KMS-11 (cell line): ENCODE data around the gene HLA-DPA1.

Source experiments
- H2AFZ ChIP-seq: fragments of 200-600 bp; sonication (generic); 2 replicates; pipeline ENCODE4 v1.6.1; 2016; ENCODE audit warnings: antibody characterized with exemption, mixed run types, low read depth
- H3K27ac ChIP-seq: fragments of 200-600 bp; sonication (generic); 2 replicates; pipeline ENCODE4 v1.6.1; 2016; ENCODE audit warnings: mild to moderate bottlenecking, mixed run types
- H3K27me3 ChIP-seq: fragments of 200-600 bp; sonication (generic); 2 replicates; pipeline ENCODE4 v1.6.1; 2017; ENCODE audit warnings: mild to moderate bottlenecking, low read depth, mixed run types, moderate library complexity; ENCODE audit not compliant: insufficient read depth
- H3K36me3 ChIP-seq: fragments of 200-600 bp; sonication (generic); 2 replicates; pipeline ENCODE4 v1.6.1; 2017; ENCODE audit warnings: mild to moderate bottlenecking, mixed run types; ENCODE audit not compliant: insufficient read depth
- H3K4me1 ChIP-seq: fragments of 200-600 bp; sonication (generic); 2 replicates; pipeline ENCODE4 v1.6.1; 2016; ENCODE audit warnings: mild to moderate bottlenecking, low read depth, mixed run types; ENCODE audit not compliant: poor library complexity, severe bottlenecking
- H3K4me2 ChIP-seq: fragments of 200-600 bp; sonication (generic); 2 replicates; pipeline ENCODE4 v1.7.0; 2016; ENCODE audit warnings: mild to moderate bottlenecking, mixed run types
- H3K4me3 ChIP-seq: fragments of 200-600 bp; sonication (generic); IDR thresholded peaks from 2 replicates; pipeline ENCODE4 v1.6.1; 2017; ENCODE audit warnings: low read depth, low read length, mixed read lengths; ENCODE audit not compliant: insufficient read depth
- H3K79me2 ChIP-seq: fragments of 200-600 bp; sonication (generic); 2 replicates; pipeline ENCODE4 v1.6.1; 2016; ENCODE audit warnings: low read depth, mixed run types; ENCODE audit not compliant: insufficient read depth
- H3K9ac ChIP-seq: fragments of 200-600 bp; sonication (generic); 2 replicates; pipeline ENCODE4 v1.6.1; 2016; ENCODE audit warnings: mild to moderate bottlenecking, mixed run types
- H4K20me1 ChIP-seq: fragments of 200-600 bp; sonication (generic); 2 replicates; pipeline ENCODE4 v1.6.1; 2016; ENCODE audit warnings: mild to moderate bottlenecking, mixed run types; ENCODE audit not compliant: insufficient read depth
- CTCF ChIP-seq: fragments of 200-600 bp; sonication (generic); conservative IDR thresholded peaks from 2 replicates; pipeline ENCODE4 v1.6.1; 2017; ENCODE audit warnings: low read depth, mild to moderate bottlenecking, antibody characterized with exemption, low read length, moderate library complexity, mixed read lengths

HLA-DPA1 gene

DNA sequence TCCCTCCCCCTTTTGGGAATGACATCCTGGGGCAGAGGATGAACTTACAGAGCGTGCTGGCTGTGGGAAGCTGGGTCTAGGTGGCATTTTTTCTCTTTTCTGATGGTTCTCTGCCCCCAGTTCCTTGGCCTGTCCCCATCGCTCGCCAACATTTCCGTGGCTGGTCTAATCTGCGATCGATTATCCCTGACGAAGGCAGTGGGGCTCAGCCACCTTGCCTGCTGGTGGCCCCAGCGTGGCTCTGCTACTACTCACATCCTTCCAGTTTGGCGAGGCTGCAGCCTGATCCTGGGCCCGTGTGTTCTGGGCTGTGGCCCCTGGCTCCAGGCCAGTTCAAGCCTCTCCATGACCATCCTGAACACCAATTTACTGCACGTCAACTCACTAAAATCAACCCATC lies 57.7 kb downstream of the HLA-DPA1 start:
- Histone ChIP-seq H4K20me1 (no peaks in the 10 kb centered on the region), H3K79me2 (no peaks in the 10 kb centered on the region), H3K4me1 (no peaks in the 10 kb centered on the region), H3K9ac (no peak overlapping the region), H3K4me2 (no peak overlapping the region), H3K27me3 (no peaks in the 10 kb centered on the region), H3K36me3 (no peaks in the 10 kb centered on the region), H2AFZ (no peak overlapping the region), H3K27ac (no peak overlapping the region), H3K4me3 (no peak overlapping the region)
- TF ChIP-seq CTCF: no peak

- Histone ChIP-seq H3K4me1 (no peaks in the 10 kb centered on the region), H3K27me3 (no peaks in the 10 kb centered on the region), H3K36me3 (no peaks in the 10 kb centered on the region), H2AFZ (peak overlapping the region; percentile 5; the same call in 1 of the 2 replicates), H3K4me3 (no peak overlapping the region), H3K4me2 (no peak overlapping the region), H3K9ac (no peak overlapping the region), H4K20me1 (no peaks in the 10 kb centered on the region), H3K79me2 (no peaks in the 10 kb centered on the region), H3K27ac (no peak overlapping the region)
- TF ChIP-seq CTCF: peak; percentile 84
Measured at GRCh38 chr6:33014841-33015634, 58.4 kb downstream of the HLA-DPA1 start.
